ENCODE results near the gene TMEM59L.

TMEM59L gene

GRCh38 chr19:18610245-18610555, 2.5 kb upstream of the TMEM59L start:
- no peak for DNase-seq
- TF ChIP-seq GATA1 (IDR thresholded peaks at IDR 0.05; ENCODE audit: low read depth, low read length) = no peak
- TF ChIP-seq POLR2A (IDR thresholded peaks at IDR 0.05; ENCODE audit: low read length) = no peak

GRCh38 chr19:18610556-18611326, 1.9 kb upstream of the TMEM59L start:
- TF ChIP-seq POLR2A (IDR thresholded peaks at IDR 0.05; ENCODE audit: low read length) (no peak), GATA1 (IDR thresholded peaks at IDR 0.05; ENCODE audit: low read depth, low read length) (no peak)
- no peak for DNase-seq

DNA sequence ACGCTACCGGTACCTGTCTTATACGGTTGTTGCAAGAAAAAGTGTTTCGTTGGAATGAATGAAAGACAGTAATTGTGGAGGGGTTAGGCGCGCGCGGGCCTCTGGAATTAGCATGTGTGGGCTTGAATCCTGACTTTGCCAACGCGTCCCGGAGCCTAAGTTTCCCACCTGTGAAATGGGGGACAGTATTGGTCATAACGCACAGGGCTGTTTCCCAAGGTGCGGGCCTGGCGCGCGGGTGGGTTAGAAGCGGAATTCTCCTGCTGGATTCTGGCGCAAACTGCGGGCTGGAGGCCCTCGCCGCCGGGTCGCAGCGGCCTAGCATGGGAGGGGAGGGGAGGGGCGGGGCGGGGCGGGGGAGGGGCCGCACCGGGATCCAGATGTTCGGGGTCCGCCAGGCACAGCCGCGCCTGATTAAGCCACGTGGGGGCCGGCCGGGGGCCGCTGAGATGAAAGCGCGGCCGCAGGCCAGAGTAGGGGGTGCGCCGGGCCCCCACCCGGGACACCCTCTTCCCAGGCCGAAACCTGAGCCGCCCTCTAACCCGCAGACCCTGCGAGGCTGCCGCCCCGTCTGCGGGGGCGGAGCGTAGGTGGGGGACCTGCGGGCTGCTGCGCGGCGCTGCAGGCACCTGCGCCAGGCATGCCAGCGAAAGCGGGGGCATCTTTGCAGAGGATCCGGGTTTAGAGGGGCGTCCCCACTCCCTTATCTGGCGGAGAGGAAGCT, 1.2 kb upstream of the TMEM59L start:
- TF ChIP-seq POLR2A (IDR thresholded peaks at IDR 0.05; ENCODE audit: low read length) = no peak
- no peak for TF ChIP-seq GATA1 (IDR thresholded peaks at IDR 0.05; ENCODE audit: low read depth, low read length)
- DNase-seq = no peak

GRCh38 chr19:18612051-18612771, 459 bp upstream of the TMEM59L start:
- TF ChIP-seq POLR2A (IDR thresholded peaks at IDR 0.05; ENCODE audit: low read length) (no peak), GATA1 (IDR thresholded peaks at IDR 0.05; ENCODE audit: low read depth, low read length) (no peak)
- DNase-seq = no peak

DNA sequence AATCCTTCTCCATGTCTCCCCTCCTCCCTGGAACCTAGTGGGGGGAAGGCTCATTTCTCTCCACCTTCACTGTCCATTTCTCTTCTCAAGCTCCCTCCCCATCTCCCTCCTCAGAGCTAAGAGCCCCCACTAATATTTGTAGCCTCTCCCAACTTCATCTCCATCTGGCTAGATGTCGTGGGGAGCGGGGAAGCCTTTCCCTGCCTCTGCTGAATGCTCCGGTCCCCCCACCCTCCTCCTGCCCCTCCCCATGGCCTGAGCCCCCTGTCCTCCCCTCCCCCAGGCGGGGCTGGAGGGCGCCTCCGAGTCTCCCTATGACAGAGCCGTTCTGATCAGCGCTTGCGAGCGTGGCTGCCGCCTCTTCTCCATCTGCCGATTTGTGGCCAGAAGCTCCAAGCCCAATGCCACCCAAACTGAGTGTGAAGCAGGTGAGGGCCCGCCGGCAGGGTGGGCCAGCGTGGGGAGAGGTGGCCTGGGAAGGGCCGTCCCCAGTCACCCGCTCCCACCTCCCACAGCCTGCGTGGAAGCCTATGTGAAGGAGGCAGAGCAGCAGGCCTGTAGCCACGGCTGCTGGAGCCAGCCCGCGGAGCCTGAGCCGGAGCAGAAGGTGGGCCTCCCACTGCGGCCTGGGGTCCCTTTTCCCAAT, 1.0 kb downstream of the TMEM59L start:
- no peak for DNase-seq
- no peak for TF ChIP-seq GATA1 (IDR thresholded peaks at IDR 0.05; ENCODE audit: low read depth, low read length)
- no peak for TF ChIP-seq POLR2A (IDR thresholded peaks at IDR 0.05; ENCODE audit: low read length)

DNA sequence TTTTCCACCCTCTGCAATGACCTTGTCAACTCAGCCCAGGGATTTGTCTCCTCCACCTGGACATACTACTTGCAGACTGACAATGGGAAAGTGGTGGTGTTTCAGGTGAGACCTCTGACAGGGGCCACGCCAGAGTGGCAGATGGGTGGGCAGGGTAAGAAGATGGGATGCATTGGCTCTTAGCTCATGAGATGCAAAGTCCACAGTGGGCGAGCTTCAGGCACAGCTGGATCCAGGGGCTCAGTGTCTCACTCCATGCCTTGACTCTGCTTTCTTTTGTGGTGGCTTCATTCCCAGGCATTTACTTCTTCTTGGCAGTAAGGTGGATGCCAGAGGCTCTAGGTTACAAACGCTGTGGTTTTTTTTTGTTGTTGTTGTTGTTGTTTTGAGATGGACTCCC, 3.4 kb downstream of the TMEM59L start:
- DNase-seq = no peak
- TF ChIP-seq GATA1 (IDR thresholded peaks at IDR 0.05; ENCODE audit: low read depth, low read length) (no peak), POLR2A (IDR thresholded peaks at IDR 0.05; ENCODE audit: low read length) (no peak)

GRCh38 chr19:18617562-18617961, 4.9 kb downstream of the TMEM59L start:
- no peak for TF ChIP-seq GATA1 (IDR thresholded peaks at IDR 0.05; ENCODE audit: low read depth, low read length)
- TF ChIP-seq POLR2A (IDR thresholded peaks at IDR 0.05; ENCODE audit: low read length) = no peak
- DNase-seq = no peak

GRCh38 chr19:18618236-18618635, 5.6 kb downstream of the TMEM59L start:
- DNase-seq = no peak
- no peak for TF ChIP-seq POLR2A (IDR thresholded peaks at IDR 0.05; ENCODE audit: low read length)
- TF ChIP-seq GATA1 (IDR thresholded peaks at IDR 0.05; ENCODE audit: low read depth, low read length) = no peak

DNA sequence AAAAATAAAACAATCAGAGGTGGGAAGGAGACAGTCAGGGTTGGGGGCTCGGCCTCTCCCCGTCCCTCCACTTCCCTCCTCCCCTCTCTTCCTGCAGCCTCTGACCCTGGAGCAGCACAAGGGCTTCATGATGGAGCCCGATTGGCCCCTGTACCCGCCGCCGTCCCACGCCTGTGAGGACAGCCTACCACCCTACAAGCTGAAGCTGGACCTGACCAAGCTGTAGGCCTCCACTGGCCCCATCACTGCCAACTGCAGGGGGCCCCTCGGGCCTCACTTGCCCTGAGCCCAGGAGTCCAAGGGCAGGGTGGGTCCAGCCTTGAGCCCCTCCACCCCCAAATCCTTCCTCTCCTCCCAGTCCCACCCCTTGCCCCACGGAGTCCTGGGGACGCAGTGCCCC, 7.6 kb downstream of the TMEM59L start:
- no peak for DNase-seq
- no peak for TF ChIP-seq GATA1 (IDR thresholded peaks at IDR 0.05; ENCODE audit: low read depth, low read length)
- no peak for TF ChIP-seq POLR2A (IDR thresholded peaks at IDR 0.05; ENCODE audit: low read length)

GRCh38 chr19:18620902-18621301, 8.2 kb downstream of the TMEM59L start:
- TF ChIP-seq POLR2A (IDR thresholded peaks at IDR 0.05; ENCODE audit: low read length) (no peak), GATA1 (IDR thresholded peaks at IDR 0.05; ENCODE audit: low read depth, low read length) (no peak)
- no peak for DNase-seq

DNA sequence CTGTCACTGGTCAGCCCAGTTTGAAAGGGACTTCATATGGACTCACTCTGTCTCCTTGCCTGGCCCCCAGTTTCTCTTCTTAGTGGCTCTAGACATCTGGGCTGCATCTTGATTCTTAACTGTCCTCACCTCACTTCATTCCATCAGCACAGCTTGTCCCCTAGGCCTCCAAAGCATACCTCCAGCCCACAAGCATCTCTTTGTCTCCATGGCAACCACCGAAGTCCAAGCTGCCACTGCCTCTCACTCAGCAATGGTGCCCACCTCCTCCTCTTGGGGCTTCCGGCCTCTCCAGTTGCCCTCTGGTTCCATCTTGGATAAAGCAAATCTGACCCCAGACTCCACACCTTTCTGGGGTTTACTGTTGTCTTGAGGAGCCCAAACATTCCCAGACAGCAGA, 14.2 kb downstream of the TMEM59L start:
- no peak for TF ChIP-seq POLR2A (IDR thresholded peaks at IDR 0.05; ENCODE audit: low read length)
- no peak for TF ChIP-seq GATA1 (IDR thresholded peaks at IDR 0.05; ENCODE audit: low read depth, low read length)
- DNase-seq = no peak

DNA sequence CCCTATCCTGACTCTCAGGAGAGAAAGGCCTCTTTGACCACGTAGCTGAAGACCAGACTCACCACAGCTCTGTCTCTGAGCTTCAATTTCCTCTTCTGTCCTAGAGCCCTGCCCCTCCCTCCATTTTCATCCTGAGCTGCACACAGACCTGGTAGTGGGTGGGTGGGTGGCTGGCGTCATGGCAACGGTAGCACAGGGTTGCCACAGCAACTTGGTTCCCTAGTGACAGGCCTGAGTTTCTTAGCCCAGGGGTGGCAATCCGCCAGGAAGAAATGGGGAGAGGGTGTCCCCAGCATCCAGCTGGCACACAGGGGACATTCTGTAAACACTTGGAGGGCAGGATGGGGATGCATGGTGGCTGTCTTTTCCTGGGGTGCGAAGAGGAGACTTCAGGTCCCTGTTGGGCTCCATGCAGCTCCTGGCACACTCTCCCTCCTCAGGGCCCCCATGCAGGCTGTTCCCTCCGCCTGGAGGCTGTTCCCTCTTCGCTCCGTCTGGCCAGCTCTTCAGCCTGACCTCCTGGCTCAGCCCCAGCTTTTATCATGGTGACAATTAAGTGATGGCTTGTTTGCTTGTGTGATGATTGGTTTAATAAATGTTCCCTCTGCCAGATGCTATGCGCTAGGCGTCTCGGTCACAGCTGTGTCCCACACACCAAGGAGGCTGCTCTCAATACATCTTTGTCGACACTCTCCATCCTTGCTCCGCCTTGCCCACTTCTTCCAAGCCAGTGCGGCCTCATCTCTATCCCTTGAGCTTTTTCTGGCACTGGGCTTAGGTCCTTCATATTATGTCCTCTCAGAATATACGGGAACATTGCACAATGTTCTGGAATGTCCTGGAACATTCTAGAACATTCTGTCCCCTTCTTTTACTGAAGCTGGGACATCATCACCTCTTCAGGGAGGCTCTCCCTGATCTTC, 16.8 kb downstream of the TMEM59L start:
- DNase-seq = no peak
- TF ChIP-seq POLR2A (IDR thresholded peaks at IDR 0.05; ENCODE audit: low read length) (no peak), GATA1 (IDR thresholded peaks at IDR 0.05; ENCODE audit: low read depth, low read length) (no peak)

DNA sequence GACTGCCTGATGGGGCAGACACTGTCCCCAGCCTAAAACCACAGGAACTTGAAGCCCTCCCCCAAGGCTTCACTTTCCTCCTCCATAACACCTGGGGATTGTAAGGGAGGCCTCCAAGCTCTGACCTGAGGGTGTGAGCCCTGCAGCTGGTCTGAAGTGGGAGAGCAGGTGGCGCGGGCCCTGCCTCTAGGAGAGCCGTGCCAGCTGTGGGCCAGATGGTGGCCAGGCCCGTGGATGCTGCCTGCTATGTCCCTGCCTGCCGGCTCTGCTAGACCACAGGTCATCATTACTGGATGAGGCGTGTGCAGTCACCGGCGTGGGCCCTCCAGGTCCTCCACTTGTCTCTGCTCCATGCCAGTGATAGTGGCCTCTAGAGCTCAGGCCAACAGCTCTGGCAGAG, 20.7 kb downstream of the TMEM59L start:
- TF ChIP-seq GATA1 (IDR thresholded peaks at IDR 0.05; ENCODE audit: low read depth, low read length) (no peak), POLR2A (IDR thresholded peaks at IDR 0.05; ENCODE audit: low read length) (no peak)
- no peak for DNase-seq

Data from erythroblast (primary cell).